OCI-LY1 (cell line): ENCODE measurements around the gene KCNJ16.

Source experiments
- H2AFZ ChIP-seq: fragments of 200-600 bp; sonication (generic), shearing (Covaris generic); 2 replicates; pipeline ENCODE4 v1.6.0; 2014; ENCODE audit warnings: antibody characterized with exemption, mild to moderate bottlenecking, low read length
- H3F3A ChIP-seq: fragments of 200-600 bp; sonication (generic), shearing (Covaris generic); 2 replicates; pipeline ENCODE4 v1.6.0; 2014; ENCODE audit warnings: mild to moderate bottlenecking, antibody characterized with exemption, low read length, moderate library complexity; ENCODE audit not compliant: insufficient read depth
- H3K27ac ChIP-seq: fragments of 200-600 bp; sonication (generic); 2 replicates; pipeline ENCODE4 v1.5.1; 2014; ENCODE audit warnings: low read length, mixed run types, mild to moderate bottlenecking, low read depth; ENCODE audit not compliant: poor library complexity, severe bottlenecking
- H3K27me3 ChIP-seq: fragments of 200-600 bp; sonication (generic); 2 replicates; pipeline ENCODE4 v1.6.0; 2014; ENCODE audit warnings: antibody characterized with exemption, mild to moderate bottlenecking, low read length, moderate library complexity; ENCODE audit not compliant: insufficient read depth
- H3K36me3 ChIP-seq: fragments of 200-600 bp; sonication (generic); 2 replicates; pipeline ENCODE4 v1.6.1; 2014; ENCODE audit warnings: mild to moderate bottlenecking, antibody characterized with exemption, low read length, moderate library complexity, mixed read lengths; ENCODE audit not compliant: insufficient read depth
- H3K4me1 ChIP-seq: fragments of 200-600 bp; sonication (generic); 2 replicates; pipeline ENCODE4 v1.5.1; 2014; ENCODE audit warnings: mild to moderate bottlenecking, low read length, moderate library complexity; ENCODE audit not compliant: insufficient read depth, severe bottlenecking
- H3K4me2 ChIP-seq: fragments of 200-600 bp; sonication (generic), shearing (Covaris generic); 2 replicates; pipeline ENCODE4 v1.6.1; 2014; ENCODE audit warnings: low read length
- H3K4me3 ChIP-seq: fragments of 200-600 bp; sonication (generic); 2 replicates; pipeline ENCODE4 v1.5.1; 2014; ENCODE audit warnings: low read length, low read depth, mild to moderate bottlenecking, mixed read lengths; ENCODE audit not compliant: poor library complexity, severe bottlenecking
- H3K79me2 ChIP-seq: fragments of 200-600 bp; shearing (Covaris generic); 2 replicates; pipeline ENCODE4 v1.6.1; 2016; ENCODE audit warnings: mixed run types, low read length, mixed read lengths; ENCODE audit not compliant: insufficient read depth
- H3K9ac ChIP-seq: fragments of 200-600 bp; sonication (generic), shearing (Covaris generic); 2 replicates; pipeline ENCODE4 v1.6.1; 2014; ENCODE audit warnings: mild to moderate bottlenecking, low read length, mixed read lengths
- H3K9me2 ChIP-seq: fragments of 200-600 bp; sonication (generic), shearing (Covaris generic); 2 replicates; pipeline ENCODE4 v1.6.1; 2014; ENCODE audit warnings: low read depth, mild to moderate bottlenecking, low read length, mixed read lengths
- H3K9me3 ChIP-seq: fragments of 200-600 bp; shearing (Covaris generic); 2 replicates; pipeline ENCODE4 v1.6.1; 2014; ENCODE audit warnings: low read length, mixed read lengths
- H4K20me1 ChIP-seq: fragments of 200-600 bp; sonication (generic), shearing (Covaris generic); 2 replicates; pipeline ENCODE4 v1.6.0; 2016; ENCODE audit warnings: mild to moderate bottlenecking, low read length; ENCODE audit not compliant: insufficient read depth
- EZH2 ChIP-seq: fragments of 200-600 bp; sonication (generic), shearing (Covaris generic); IDR thresholded peaks from 2 replicates; pipeline ENCODE4 v1.8.0; 2017; ENCODE audit warnings: borderline replicate concordance, mixed run types, mild to moderate bottlenecking, antibody characterized with exemption, low read length, moderate library complexity, mixed read lengths
- TF ChIP-seq, protein P1 (sequence below): fragments of 200-600 bp; sonication (generic), shearing (Covaris generic); IDR thresholded peaks from 2 replicates; pipeline ENCODE4 v1.5.1; 2017; ENCODE audit warnings: mild to moderate bottlenecking, antibody characterized with exemption, low read length, moderate library complexity, mixed read lengths

KCNJ16 gene

GRCh38 chr17:70030371-70030770 lies 44.7 kb upstream of the KCNJ16 start:
- no peak overlapping the region for H3K4me3 ChIP-seq
- peaks cover 3% of the 10 kb centered on the region; the same call in 1 of the 2 replicates for H3K9me3 ChIP-seq
- H3K27ac ChIP-seq: no peak overlapping the region
- TF ChIP-seq, protein P1, sequence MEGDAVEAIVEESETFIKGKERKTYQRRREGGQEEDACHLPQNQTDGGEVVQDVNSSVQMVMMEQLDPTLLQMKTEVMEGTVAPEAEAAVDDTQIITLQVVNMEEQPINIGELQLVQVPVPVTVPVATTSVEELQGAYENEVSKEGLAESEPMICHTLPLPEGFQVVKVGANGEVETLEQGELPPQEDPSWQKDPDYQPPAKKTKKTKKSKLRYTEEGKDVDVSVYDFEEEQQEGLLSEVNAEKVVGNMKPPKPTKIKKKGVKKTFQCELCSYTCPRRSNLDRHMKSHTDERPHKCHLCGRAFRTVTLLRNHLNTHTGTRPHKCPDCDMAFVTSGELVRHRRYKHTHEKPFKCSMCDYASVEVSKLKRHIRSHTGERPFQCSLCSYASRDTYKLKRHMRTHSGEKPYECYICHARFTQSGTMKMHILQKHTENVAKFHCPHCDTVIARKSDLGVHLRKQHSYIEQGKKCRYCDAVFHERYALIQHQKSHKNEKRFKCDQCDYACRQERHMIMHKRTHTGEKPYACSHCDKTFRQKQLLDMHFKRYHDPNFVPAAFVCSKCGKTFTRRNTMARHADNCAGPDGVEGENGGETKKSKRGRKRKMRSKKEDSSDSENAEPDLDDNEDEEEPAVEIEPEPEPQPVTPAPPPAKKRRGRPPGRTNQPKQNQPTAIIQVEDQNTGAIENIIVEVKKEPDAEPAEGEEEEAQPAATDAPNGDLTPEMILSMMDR: no peak
- no peak for TF ChIP-seq EZH2
- no peaks in the 10 kb centered on the region for H3K9me2 ChIP-seq
- H3K4me2 ChIP-seq: no peak overlapping the region
- no peaks in the 10 kb centered on the region for H3K27me3 ChIP-seq
- H3K36me3 ChIP-seq: no peaks in the 10 kb centered on the region
- no peaks in the 10 kb centered on the region for H3K4me1 ChIP-seq
- H3K79me2 ChIP-seq: no peaks in the 10 kb centered on the region
- no peak overlapping the region for H3K9ac ChIP-seq
- no peak overlapping the region for H2AFZ ChIP-seq
- H4K20me1 ChIP-seq: no peaks in the 10 kb centered on the region
- no peaks in the 10 kb centered on the region for H3F3A ChIP-seq

- Histone ChIP-seq H3K4me3 (no peak overlapping the region), H2AFZ (no peak overlapping the region), H3K36me3 (no peaks in the 10 kb centered on the region), H3K27me3 (no peaks in the 10 kb centered on the region), H4K20me1 (no peaks in the 10 kb centered on the region), H3K9ac (no peak overlapping the region), H3K4me1 (no peaks in the 10 kb centered on the region), H3F3A (no peaks in the 10 kb centered on the region), H3K27ac (no peak overlapping the region), H3K4me2 (no peak overlapping the region), H3K9me3 (peaks cover 3% of the 10 kb centered on the region; the same call in 1 of the 2 replicates), H3K79me2 (no peaks in the 10 kb centered on the region), H3K9me2 (no peaks in the 10 kb centered on the region)
- TF ChIP-seq, protein P1: no peak
- no peak for TF ChIP-seq EZH2
Measured at GRCh38 chr17:70031341-70031740, 43.7 kb upstream of the KCNJ16 start.

- Histone ChIP-seq H3K9ac (no peak overlapping the region), H4K20me1 (no peaks in the 10 kb centered on the region), H3K79me2 (no peaks in the 10 kb centered on the region), H3K9me2 (no peaks in the 10 kb centered on the region), H3K27ac (no peak overlapping the region), H3K9me3 (peaks cover 3% of the 10 kb centered on the region; the same call in 1 of the 2 replicates), H3F3A (no peaks in the 10 kb centered on the region), H2AFZ (no peak overlapping the region), H3K4me1 (no peaks in the 10 kb centered on the region), H3K36me3 (no peaks in the 10 kb centered on the region), H3K4me3 (no peak overlapping the region), H3K27me3 (no peaks in the 10 kb centered on the region), H3K4me2 (no peak overlapping the region)
- TF ChIP-seq EZH2: no peak
- TF ChIP-seq, protein P1: no peak
Measured at GRCh38 chr17:70033165-70033564, 41.9 kb upstream of the KCNJ16 start.
